Measurements from ENCODE around the gene ADI1. TPM values are rescaled to one million over a fixed set of nuclear protein-coding genes. Genes with fewer than 3 reads are reported as not detected.

Gene ADI1
- total and polyA plus RNA-seq, 4 donors: 56.2 to 660 (median 158) TPM

- peaks cover 20 to 73% (median 52%) of the 10 kb centered on the region in 4 donors for H3K36me3 ChIP-seq (ENCODE audit: control insufficient read depth in 4 of 4, insufficient read depth in 3 of 4, low read depth in 1 of 4, low read length in 3 of 4)
- H3K9me3 ChIP-seq (ENCODE audit: control insufficient read depth in 4 of 4, low read length in 3 of 4): no peaks in the 10 kb centered on the region
- no peak overlapping the region for H3K4me3 ChIP-seq (ENCODE audit: low read depth in 1 of 3, low read length in 3 of 3)
- no peaks in the 10 kb centered on the region for H3K27me3 ChIP-seq (ENCODE audit: control insufficient read depth in 4 of 4, insufficient read depth in 4 of 4, low read length in 3 of 4)
- no peak overlapping the region for H3K27ac ChIP-seq (ENCODE audit: low read depth in 1 of 2, low read length in 2 of 2)
- WGBS: 86% methylated on average over 10 of the region's 10 CpGs
- no peak for TF ChIP-seq SP1 (IDR thresholded peaks at IDR 0.05)
- H3K9ac ChIP-seq (ENCODE audit: low read depth in 1 of 2, low read length in 2 of 2): no peak overlapping the region
- peaks cover 0 to 12% (median 2%) of the 10 kb centered on the region in 4 donors for H3K4me1 ChIP-seq (ENCODE audit: control insufficient read depth in 4 of 4, insufficient read depth in 4 of 4, low read length in 3 of 4)
- no peak for DNase-seq (ENCODE audit: low spot score)
Measured at GRCh38 chr2:3545788-3546478, 26.6 kb upstream of the ADI1 start.

- DNase-seq (ENCODE audit: low spot score): no peak
- peaks cover 0 to 23% (median 11%) of the 10 kb centered on the region in 4 donors for H3K4me1 ChIP-seq (ENCODE audit: control insufficient read depth in 4 of 4, insufficient read depth in 4 of 4, low read length in 3 of 4)
- H3K4me3 ChIP-seq (ENCODE audit: low read depth in 1 of 3, low read length in 3 of 3): no peak overlapping the region
- TF ChIP-seq RXRA (IDR thresholded peaks at IDR 0.05): no peak
- TF ChIP-seq RAD21 (IDR thresholded peaks at IDR 0.05): no peak
- TF ChIP-seq NR2F2 (IDR thresholded peaks at IDR 0.05): no peak
- TF ChIP-seq FOXA2 (IDR thresholded peaks at IDR 0.05): no peak
- TF ChIP-seq, protein P1, sequence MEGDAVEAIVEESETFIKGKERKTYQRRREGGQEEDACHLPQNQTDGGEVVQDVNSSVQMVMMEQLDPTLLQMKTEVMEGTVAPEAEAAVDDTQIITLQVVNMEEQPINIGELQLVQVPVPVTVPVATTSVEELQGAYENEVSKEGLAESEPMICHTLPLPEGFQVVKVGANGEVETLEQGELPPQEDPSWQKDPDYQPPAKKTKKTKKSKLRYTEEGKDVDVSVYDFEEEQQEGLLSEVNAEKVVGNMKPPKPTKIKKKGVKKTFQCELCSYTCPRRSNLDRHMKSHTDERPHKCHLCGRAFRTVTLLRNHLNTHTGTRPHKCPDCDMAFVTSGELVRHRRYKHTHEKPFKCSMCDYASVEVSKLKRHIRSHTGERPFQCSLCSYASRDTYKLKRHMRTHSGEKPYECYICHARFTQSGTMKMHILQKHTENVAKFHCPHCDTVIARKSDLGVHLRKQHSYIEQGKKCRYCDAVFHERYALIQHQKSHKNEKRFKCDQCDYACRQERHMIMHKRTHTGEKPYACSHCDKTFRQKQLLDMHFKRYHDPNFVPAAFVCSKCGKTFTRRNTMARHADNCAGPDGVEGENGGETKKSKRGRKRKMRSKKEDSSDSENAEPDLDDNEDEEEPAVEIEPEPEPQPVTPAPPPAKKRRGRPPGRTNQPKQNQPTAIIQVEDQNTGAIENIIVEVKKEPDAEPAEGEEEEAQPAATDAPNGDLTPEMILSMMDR (IDR thresholded peaks at IDR 0.05; ENCODE audit: low read depth, low read length, missing input control): no peak
- no peak for TF ChIP-seq YY1 (IDR thresholded peaks at IDR 0.05)
- no peak for TF ChIP-seq MAX (IDR thresholded peaks at IDR 0.05)
- TF ChIP-seq HNF4A (conservative IDR thresholded peaks at IDR 0.05): no peak
- no peak for TF ChIP-seq HNF4G (IDR thresholded peaks at IDR 0.05)
- peaks cover 15 to 50% (median 30%) of the 10 kb centered on the region in 4 donors for H3K36me3 ChIP-seq (ENCODE audit: control insufficient read depth in 4 of 4, insufficient read depth in 3 of 4, low read depth in 1 of 4, low read length in 3 of 4)
- no peak overlapping the region for H3K9ac ChIP-seq (ENCODE audit: low read depth in 1 of 2, low read length in 2 of 2)
- H3K27me3 ChIP-seq (ENCODE audit: control insufficient read depth in 4 of 4, insufficient read depth in 4 of 4, low read length in 3 of 4): no peaks in the 10 kb centered on the region
- 86% methylated on average over 6 of the region's 6 CpGs for WGBS
- H3K9me3 ChIP-seq (ENCODE audit: control insufficient read depth in 4 of 4, low read length in 3 of 4): no peaks in the 10 kb centered on the region
- no peak overlapping the region for H3K27ac ChIP-seq (ENCODE audit: low read depth in 1 of 2, low read length in 2 of 2)
Measured at GRCh38 chr2:3543023-3543683, 23.8 kb upstream of the ADI1 start.

- Histone ChIP-seq H3K36me3 (ENCODE audit: control insufficient read depth in 4 of 4, insufficient read depth in 3 of 4, low read depth in 1 of 4, low read length in 3 of 4) (peaks cover 13 to 41% (median 24%) of the 10 kb centered on the region in 4 donors), H3K27ac (ENCODE audit: low read depth in 1 of 2, low read length in 2 of 2) (no peak overlapping the region), H3K27me3 (ENCODE audit: control insufficient read depth in 4 of 4, insufficient read depth in 4 of 4, low read length in 3 of 4) (no peaks in the 10 kb centered on the region), H3K9me3 (ENCODE audit: control insufficient read depth in 4 of 4, low read length in 3 of 4) (no peaks in the 10 kb centered on the region), H3K4me1 (ENCODE audit: control insufficient read depth in 4 of 4, insufficient read depth in 4 of 4, low read length in 3 of 4) (peaks cover 4 to 25% (median 14%) of the 10 kb centered on the region in 4 donors), H3K9ac (ENCODE audit: low read depth in 1 of 2, low read length in 2 of 2) (no peak overlapping the region), H3K4me3 (ENCODE audit: low read depth in 1 of 3, low read length in 3 of 3) (no peak overlapping the region)
- WGBS: 96% methylated on average over 5 of the region's 5 CpGs
- no peak for DNase-seq (ENCODE audit: low spot score)
- TF ChIP-seq RAD21 (IDR thresholded peaks at IDR 0.05): no peak
- no peak for TF ChIP-seq YY1 (IDR thresholded peaks at IDR 0.05)
Measured at GRCh38 chr2:3542107-3542506, 22.8 kb upstream of the ADI1 start.

DNA sequence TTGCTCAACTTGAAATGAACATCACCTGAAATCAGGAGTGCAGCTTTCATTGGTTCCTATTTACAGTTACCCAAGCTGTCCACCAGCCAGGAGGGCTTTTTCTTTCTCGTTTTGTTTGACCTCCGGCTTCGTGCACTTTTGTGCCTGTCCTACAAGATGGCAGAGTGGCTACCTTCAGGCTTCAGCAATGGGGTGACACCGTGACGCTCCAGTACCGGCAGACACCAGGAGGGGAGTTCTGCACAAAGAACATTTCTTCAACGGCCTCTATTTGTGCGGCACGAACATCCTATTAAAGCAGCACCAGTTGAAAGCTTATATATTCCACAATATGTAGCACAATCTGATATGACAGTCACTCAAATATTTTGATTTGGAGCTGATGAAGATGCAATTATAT is 20.5 kb upstream of the ADI1 start:
- no peak for DNase-seq (ENCODE audit: low spot score)
- no peak overlapping the region for H3K9ac ChIP-seq (ENCODE audit: low read depth in 1 of 2, low read length in 2 of 2)
- H3K4me3 ChIP-seq (ENCODE audit: low read depth in 1 of 3, low read length in 3 of 3): no peak overlapping the region
- no peaks in the 10 kb centered on the region for H3K27me3 ChIP-seq (ENCODE audit: control insufficient read depth in 4 of 4, insufficient read depth in 4 of 4, low read length in 3 of 4)
- no peak for TF ChIP-seq RAD21 (IDR thresholded peaks at IDR 0.05)
- TF ChIP-seq, protein P1 (IDR thresholded peaks at IDR 0.05; ENCODE audit: low read depth, low read length, missing input control): no peak
- no peak overlapping the region for H3K27ac ChIP-seq (ENCODE audit: low read depth in 1 of 2, low read length in 2 of 2)
- peaks cover 16 to 37% (median 23%) of the 10 kb centered on the region in 4 donors for H3K4me1 ChIP-seq (ENCODE audit: control insufficient read depth in 4 of 4, insufficient read depth in 4 of 4, low read length in 3 of 4)
- WGBS: 87% methylated on average over 9 of the region's 9 CpGs
- H3K36me3 ChIP-seq (ENCODE audit: control insufficient read depth in 4 of 4, insufficient read depth in 3 of 4, low read depth in 1 of 4, low read length in 3 of 4): peaks cover 5 to 26% (median 12%) of the 10 kb centered on the region in 4 donors
- H3K9me3 ChIP-seq (ENCODE audit: control insufficient read depth in 4 of 4, low read length in 3 of 4): no peaks in the 10 kb centered on the region
